K562 (cell line): ENCODE results near the gene IFFO2.

Source experiments
- ELK3 ChIP-seq: fragments of 450-650 bp; formaldehyde crosslinking; IDR thresholded peaks from 2 replicates; pipeline ENCODE4 v1.4.0; 2020; ENCODE audit warnings: mild to moderate bottlenecking
- ERF ChIP-seq: fragments of 450-650 bp; formaldehyde crosslinking; IDR thresholded peaks from 2 replicates; pipeline ENCODE4 v1.4.0; 2020; ENCODE audit warnings: mild to moderate bottlenecking, mixed read lengths
- MEIS2 ChIP-seq: fragments of 450-650 bp; IDR thresholded peaks from 2 replicates; pipeline ENCODE4 v1.6.1; 2014; ENCODE audit warnings: mild to moderate bottlenecking; ENCODE audit not compliant: partially characterized antibody
- NFE2L1 ChIP-seq: fragments of 450-650 bp; IDR thresholded peaks from 2 replicates; pipeline ENCODE4 v1.6.1; 2016; ENCODE audit warnings: missing genetic modification characterization, low read depth, mild to moderate bottlenecking, missing compliant biosample characterization, moderate library complexity, borderline replicate concordance

DNA sequence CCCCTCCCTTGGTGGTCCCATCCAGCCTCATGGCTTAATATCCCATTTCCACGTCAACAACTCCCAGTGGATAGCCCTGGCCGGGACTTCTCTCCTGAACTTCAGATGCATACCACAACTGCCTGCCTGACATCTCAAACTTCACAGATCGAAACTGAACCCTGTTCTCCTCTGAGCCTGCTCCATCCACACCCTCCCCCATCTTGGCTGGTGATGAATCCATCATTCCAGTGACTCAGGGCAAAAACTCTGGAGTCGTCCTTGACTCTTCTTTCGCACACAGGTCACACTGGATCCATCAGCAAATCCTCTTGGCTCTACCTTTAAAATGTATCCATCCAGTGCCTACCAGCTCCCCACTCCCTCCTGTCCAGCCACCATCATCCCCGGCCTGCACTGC, 100.9 kb downstream of the IFFO2 start:
- no peak for TF ChIP-seq ELK3 (CRISPR knock-in tag)
- no peak for TF ChIP-seq ERF
- no peak for TF ChIP-seq MEIS2
- no peak for TF ChIP-seq NFE2L1 (tag)
